NCI-H1417 (cell line): ENCODE data around the gene CD46.
"Not testable (repeated sequence)": the region's sequence is repeated elsewhere in the genome, so short reads cannot be mapped to it uniquely, and the experiment has no call there.

Experiments
- DNase-seq, 3 experiments: peaks; one replicate each; lab custom pipeline; 2025; lab: John Stamatoyannopoulos, UW

CD46 gene

DNA sequence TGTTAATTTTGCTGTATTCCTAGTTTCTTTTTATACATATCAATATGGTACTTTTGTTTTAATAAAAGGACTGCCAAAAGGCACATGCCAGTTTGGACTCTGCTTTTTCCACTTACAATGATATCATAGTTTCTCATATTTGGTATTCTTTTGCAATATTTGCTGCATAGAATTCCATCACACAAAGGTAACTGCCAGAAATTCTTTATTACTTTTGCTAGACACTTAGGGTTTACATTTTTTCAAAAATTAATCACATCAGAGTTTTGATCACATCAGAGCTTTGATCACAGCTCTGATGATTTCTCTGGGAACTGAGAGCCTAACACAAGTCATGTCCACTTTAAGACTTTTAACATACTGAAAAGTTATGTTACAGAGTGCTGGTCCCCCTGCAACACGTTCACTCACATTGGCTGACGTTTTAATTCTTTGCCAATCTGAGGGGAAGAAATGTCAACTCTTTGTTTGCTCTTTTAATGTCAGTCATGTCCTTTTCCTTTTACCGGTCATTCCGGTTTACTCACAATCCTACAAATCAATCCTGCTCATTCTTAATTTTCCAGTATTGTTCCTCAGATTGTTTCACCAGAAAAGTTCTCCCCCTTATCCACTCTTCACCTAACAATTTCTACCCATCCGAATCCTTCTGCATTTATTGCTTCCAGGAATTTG is 1.1 kb upstream of the CD46 start:
- DNase-seq: peak in 2 of 3 experiments; percentile 18 to 65

DNA sequence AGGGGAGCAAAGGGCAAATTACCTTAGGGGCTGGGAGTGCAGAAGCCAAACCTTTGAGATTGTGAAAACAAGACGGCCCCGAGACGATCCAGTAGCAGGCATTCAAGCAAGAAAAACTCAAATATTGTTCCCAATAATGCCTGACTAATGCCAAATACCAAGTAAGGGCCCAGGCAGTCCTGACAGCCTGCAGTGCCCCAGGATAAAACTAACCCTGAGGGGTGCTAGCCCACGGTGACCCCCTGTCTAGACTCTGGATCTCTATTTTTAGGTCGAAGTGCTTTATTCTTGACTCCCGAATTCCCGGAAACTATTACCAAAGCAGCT is 428 bp upstream of the CD46 start:
- not testable (repeated sequence) for DNase-seq

- peak in 2 of 3 experiments; percentile 81 to 82 for DNase-seq
Observed at GRCh38 chr1:207752456-207752998, 673 bp downstream of the CD46 start.

DNA sequence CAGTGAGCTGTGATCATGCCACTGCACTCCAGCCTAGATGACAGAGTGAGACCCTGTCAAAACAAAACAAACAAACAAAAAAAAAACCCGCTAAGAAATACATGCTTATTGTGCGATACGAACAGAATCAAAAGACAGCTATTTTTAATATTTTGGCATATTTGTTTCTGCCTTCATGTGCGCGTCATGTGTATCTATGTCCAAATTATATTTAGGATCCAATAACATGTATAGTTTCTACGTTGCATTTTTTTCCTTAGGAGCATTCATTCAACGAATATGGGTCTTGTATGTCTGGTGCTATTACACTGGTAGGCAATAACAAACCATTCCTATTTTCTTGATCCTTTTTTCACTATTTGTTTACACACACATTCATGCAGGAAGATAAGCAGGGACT is 1.8 kb downstream of the CD46 start:
- DNase-seq: no peak

- DNase-seq: peak in 1 of 3 experiments; percentile 11
Observed at GRCh38 chr1:207754011-207754410, 2.2 kb downstream of the CD46 start.

GRCh38 chr1:207754974-207755700 is 3.3 kb downstream of the CD46 start:
- DNase-seq: no peak

GRCh38 chr1:207755846-207756693 is 4.2 kb downstream of the CD46 start:
- DNase-seq: no peak

- no peak for DNase-seq
Observed at GRCh38 chr1:207762622-207763021, 10.8 kb downstream of the CD46 start.

- no peak for DNase-seq
Observed at GRCh38 chr1:207763091-207763490, 11.2 kb downstream of the CD46 start.

DNA sequence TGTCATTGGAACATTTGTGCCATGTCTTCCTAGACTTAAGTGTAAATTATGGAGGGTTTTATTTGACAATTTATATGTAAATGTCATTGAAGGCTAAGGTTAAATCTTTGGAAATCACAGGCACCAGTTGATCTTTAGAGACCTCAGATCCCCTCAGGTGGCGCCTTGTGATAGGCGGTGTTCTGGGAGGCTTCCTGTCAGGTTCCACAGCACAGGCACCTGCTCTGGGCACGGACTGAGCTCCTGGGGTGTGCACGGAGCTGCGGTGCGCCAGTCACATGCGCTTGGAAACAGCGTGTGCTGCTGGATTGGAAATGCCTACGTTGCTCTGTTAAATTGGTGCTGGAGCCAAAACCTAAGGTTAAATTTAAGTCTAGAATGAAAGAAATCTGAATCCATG is 12.1 kb downstream of the CD46 start:
- DNase-seq: no peak

DNA sequence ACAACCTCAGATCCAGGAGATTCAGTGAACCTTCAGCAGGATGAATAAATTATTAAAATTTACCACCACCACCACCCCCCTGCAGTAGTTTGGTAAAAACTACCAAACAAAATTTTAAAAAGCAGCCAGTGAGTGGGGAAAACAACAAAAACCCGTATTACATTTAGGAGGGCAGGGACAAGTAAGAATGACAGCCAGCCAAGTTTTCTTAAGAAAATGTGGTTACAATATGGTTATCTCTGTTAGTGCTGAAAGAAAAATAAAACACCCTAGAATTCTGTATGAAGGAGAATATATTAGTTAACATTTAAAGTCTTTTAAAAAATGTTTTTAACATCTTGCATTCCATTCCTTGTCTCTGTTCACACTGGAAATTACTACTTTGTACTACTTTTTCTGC is 14.7 kb downstream of the CD46 start:
- DNase-seq: no peak

DNA sequence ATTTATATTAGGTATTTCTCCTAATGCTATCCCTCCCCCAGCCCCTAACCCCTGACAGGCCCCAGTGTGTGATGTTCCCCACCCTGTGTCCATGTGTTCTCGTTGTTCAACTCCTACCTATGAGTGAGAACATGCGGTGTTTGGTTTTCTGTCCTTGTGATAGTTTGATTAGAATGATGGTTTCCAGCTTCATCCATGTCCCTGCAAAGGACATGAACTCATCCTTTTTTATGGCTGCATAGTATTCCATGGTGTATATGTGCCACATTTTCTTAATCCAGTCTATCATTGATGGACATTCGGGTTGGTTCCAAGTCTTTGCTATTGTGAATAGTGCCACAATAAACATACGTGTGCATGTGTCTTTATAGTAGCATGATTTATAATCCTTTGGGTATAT is 18.7 kb downstream of the CD46 start:
- not testable (repeated sequence) for DNase-seq

GRCh38 chr1:207776045-207776444 is 24.2 kb downstream of the CD46 start:
- not testable (repeated sequence) for DNase-seq

DNA sequence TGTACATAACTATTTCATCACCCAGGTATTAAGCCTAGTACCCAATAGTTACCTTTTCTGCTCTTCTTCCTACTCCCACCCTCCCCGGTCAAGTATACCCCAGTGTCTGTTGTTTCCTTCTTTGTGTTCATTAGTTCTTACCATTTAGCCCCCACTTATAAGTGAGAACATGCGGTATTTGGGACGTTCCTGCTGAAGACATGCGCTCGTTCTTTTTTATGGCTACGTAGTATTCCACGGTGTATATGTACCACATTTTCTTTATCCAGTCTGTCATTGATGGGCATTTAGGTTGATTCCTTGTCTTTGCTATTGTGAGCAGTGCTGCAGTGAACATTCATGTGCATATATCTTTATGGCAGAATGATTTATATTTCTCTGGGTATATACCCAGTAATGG is 25.6 kb downstream of the CD46 start:
- not testable (repeated sequence) for DNase-seq

DNA sequence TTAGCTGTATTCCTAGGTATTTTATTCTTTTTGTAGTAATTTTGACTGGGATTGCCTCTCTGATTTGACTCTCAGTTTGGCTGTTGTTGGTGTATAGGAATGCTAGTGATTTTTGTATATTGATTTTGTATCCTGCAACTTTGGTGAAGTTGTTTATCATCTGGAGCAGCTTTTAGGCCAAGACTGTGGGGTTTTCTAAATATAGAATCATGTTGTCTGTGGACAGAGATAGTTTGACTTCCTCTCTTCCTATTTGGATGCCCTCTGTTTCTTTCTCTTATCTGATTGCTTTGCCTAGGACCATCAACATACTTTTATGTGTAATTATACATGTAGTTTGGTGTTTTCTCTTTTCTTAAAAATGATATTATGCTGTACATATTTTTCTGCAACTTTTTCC is 27.2 kb downstream of the CD46 start:
- no peak for DNase-seq

DNA sequence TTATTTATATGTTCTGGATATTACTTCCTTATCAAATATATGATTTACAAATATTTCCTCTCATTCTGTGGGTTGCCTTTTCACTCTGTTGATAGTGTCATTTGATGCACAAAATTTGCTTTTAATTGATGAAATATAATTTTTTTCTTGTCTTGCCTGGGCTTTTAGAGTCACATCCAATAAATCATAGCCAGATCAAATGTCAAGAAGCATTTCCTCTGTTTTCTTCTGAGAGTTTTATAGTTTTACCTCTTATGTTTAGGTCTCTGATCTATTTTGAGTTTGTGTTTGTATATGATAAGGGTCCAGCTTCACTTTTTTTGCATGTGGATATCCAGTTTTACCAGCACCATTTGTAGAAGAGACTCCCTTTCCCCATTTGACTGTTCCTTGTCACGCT is 29.5 kb downstream of the CD46 start:
- no peak for DNase-seq

DNA sequence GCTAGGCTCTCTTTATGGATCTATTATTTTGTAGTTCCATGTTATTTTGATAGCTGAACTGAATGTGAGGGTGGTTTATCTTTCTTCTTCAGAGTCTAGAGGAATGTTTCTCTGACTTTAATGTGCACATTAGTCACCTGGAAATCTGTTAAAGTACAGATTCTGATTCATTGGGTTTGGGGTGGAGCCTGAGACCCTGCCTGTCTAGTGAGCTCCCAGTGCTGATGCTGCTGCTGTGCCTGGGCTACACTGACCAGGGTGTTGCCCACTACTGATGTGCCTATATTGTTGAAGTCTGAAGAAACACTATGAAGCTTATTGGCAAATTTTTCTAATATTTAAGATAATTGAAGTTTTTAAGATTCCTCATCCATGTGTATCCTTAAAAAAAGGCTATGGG is 35.9 kb downstream of the CD46 start:
- DNase-seq: no peak

DNA sequence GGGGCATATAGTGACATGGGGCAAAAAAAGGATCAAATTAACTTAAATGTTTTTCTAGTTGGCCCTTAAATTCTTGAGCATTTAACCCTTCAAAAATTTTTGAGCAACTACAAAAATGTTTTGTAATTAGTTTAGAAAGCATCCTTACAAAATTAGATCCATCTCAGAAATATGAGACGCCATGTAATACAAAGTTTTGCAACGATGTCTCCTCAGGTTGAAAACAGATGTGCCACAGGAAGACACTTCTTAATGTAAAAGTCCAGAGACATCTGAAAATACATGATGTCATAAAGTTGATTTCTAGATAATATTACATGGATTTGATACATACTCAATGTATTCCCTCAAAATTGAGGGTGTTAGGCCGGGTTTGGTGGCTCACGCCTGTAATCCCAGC is 37.5 kb downstream of the CD46 start:
- no peak for DNase-seq

GRCh38 chr1:207789792-207790787 is 38.2 kb downstream of the CD46 start:
- DNase-seq: no peak

- no peak for DNase-seq
Observed at GRCh38 chr1:207791290-207791689, 39.4 kb downstream of the CD46 start.

DNA sequence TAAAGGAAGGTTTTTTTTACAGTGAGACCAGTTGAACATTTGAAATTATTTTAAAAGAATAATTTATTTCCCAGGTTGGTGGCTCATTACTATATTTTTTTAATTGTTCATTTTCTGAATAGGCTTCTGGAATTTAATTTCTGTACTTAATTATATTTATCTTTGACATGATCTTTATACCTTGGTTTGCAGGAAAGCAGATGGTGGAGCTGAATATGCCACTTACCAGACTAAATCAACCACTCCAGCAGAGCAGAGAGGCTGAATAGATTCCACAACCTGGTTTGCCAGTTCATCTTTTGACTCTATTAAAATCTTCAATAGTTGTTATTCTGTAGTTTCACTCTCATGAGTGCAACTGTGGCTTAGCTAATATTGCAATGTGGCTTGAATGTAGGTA is 41.5 kb downstream of the CD46 start:
- DNase-seq: no peak
